DOHH2 (cell line): ENCODE results near the gene KDF1.

ENCODE experiments used
- H3F3A ChIP-seq: fragments of 200-600 bp; sonication (generic), shearing (Covaris generic); 2 replicates; pipeline ENCODE4 v1.6.0; 2016; ENCODE audit warnings: antibody characterized with exemption, mild to moderate bottlenecking; ENCODE audit not compliant: control insufficient read depth, insufficient read depth
- H3K27ac ChIP-seq: fragments of 200-600 bp; sonication (generic); 2 replicates; pipeline ENCODE4 v1.5.1; 2014; ENCODE audit warnings: low read depth, mild to moderate bottlenecking, low read length, moderate library complexity
- H3K27me3 ChIP-seq: fragments of 200-600 bp; sonication (generic); 2 replicates; pipeline ENCODE4 v1.6.1; 2014; ENCODE audit warnings: mild to moderate bottlenecking, low read length, mixed read lengths; ENCODE audit not compliant: control insufficient read depth
- H3K36me3 ChIP-seq: fragments of 200-600 bp; sonication (generic); 2 replicates; pipeline ENCODE4 v1.6.1; 2014; ENCODE audit warnings: mild to moderate bottlenecking, low read length, moderate library complexity, mixed read lengths; ENCODE audit not compliant: control insufficient read depth
- H3K4me1 ChIP-seq: fragments of 200-600 bp; sonication (generic); 2 replicates; pipeline ENCODE4 v1.6.1; 2014; ENCODE audit warnings: mild to moderate bottlenecking, low read length, mixed read lengths; ENCODE audit not compliant: control insufficient read depth
- H3K4me2 ChIP-seq: fragments of 200-600 bp; sonication (generic); 2 replicates; pipeline ENCODE4 v1.6.0; 2014; ENCODE audit warnings: mild to moderate bottlenecking, low read length, moderate library complexity
- H3K4me3 ChIP-seq: fragments of 200-600 bp; sonication (generic); 2 replicates; pipeline ENCODE4 v1.5.1; 2014; ENCODE audit warnings: mild to moderate bottlenecking, low read length, mixed read lengths
- H3K79me2 ChIP-seq: fragments of 200-600 bp; sonication (generic); 2 replicates; pipeline ENCODE4 v1.6.1; 2014; ENCODE audit warnings: mild to moderate bottlenecking, low read length, mixed read lengths; ENCODE audit not compliant: control insufficient read depth
- H3K9me2 ChIP-seq: fragments of 200-600 bp; sonication (generic); replicated peaks from 2 replicates; pipeline ENCODE4 v1.6.1; 2014; ENCODE audit warnings: mild to moderate bottlenecking, low read length, mixed read lengths; ENCODE audit not compliant: control insufficient read depth
- H3K9me3 ChIP-seq: fragments of 200-600 bp; sonication (generic); 2 replicates; pipeline ENCODE4 v1.6.1; 2014; ENCODE audit warnings: antibody characterized with exemption, low read length, mixed read lengths; ENCODE audit not compliant: control insufficient read depth, insufficient read depth
- H4K20me1 ChIP-seq: fragments of 200-600 bp; sonication (generic); 2 replicates; pipeline ENCODE4 v1.6.0; 2014; ENCODE audit warnings: low read depth, mild to moderate bottlenecking, antibody characterized with exemption, low read length, moderate library complexity; ENCODE audit not compliant: control insufficient read depth, insufficient read depth
- EZH2phosphoT487 ChIP-seq: fragments of 200-600 bp; sonication (generic); IDR thresholded peaks from 2 replicates; pipeline ENCODE4 v1.6.1; 2017; ENCODE audit warnings: borderline replicate concordance, mild to moderate bottlenecking, antibody characterized with exemption, low read length, moderate library complexity, mixed read lengths
- TF ChIP-seq, protein P1 (sequence below): fragments of 200-600 bp; sonication (generic); IDR thresholded peaks from one replicate; pipeline ENCODE4 v1.5.1; 2014; ENCODE audit warnings: antibody characterized with exemption, mild to moderate bottlenecking, low read depth, low read length; ENCODE audit not compliant: poor library complexity, severe bottlenecking

The KDF1 gene

GRCh38 chr1:26971590-26971989 lies 11.3 kb upstream of the KDF1 start:
- H3F3A ChIP-seq = no peaks in the 10 kb centered on the region

DNA sequence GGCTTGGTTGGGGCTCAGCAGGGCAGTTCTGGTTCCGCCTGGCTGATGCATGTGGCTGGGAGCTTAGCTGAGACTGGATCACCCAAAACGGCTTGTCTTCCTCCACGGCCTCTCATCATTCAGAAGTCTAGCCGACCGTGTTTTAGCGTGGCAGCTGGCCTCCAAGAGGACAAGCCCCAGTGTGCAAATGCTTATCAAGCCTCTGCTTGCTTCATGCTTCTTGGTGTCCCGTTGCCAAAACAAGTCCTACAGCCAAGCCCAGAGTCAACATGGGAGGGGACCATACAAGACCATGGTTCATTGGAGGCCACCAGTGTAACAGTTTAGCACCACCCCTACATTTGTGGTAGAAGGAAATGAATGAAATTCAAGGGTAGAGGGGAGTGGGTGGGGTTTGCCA lies 10.5 kb upstream of the KDF1 start:
- Histone ChIP-seq H3K9me3 (no peaks in the 10 kb centered on the region), H3K4me3 (no peak overlapping the region), H3K36me3 (no peaks in the 10 kb centered on the region), H3K27me3 (peaks cover 20% of the 10 kb centered on the region), H4K20me1 (no peaks in the 10 kb centered on the region), H3K9me2 (no peaks in the 10 kb centered on the region), H3K4me1 (no peaks in the 10 kb centered on the region), H3F3A (no peaks in the 10 kb centered on the region), H3K27ac (no peak overlapping the region), H3K4me2 (no peak overlapping the region), H3K79me2 (no peaks in the 10 kb centered on the region)
- TF ChIP-seq EZH2phosphoT487 = no peak
- TF ChIP-seq, protein P1, sequence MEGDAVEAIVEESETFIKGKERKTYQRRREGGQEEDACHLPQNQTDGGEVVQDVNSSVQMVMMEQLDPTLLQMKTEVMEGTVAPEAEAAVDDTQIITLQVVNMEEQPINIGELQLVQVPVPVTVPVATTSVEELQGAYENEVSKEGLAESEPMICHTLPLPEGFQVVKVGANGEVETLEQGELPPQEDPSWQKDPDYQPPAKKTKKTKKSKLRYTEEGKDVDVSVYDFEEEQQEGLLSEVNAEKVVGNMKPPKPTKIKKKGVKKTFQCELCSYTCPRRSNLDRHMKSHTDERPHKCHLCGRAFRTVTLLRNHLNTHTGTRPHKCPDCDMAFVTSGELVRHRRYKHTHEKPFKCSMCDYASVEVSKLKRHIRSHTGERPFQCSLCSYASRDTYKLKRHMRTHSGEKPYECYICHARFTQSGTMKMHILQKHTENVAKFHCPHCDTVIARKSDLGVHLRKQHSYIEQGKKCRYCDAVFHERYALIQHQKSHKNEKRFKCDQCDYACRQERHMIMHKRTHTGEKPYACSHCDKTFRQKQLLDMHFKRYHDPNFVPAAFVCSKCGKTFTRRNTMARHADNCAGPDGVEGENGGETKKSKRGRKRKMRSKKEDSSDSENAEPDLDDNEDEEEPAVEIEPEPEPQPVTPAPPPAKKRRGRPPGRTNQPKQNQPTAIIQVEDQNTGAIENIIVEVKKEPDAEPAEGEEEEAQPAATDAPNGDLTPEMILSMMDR = no peak

More at GRCh38 chr1:26971590-26971989, 11.3 kb upstream of the KDF1 start:
- H3K79me2 ChIP-seq = no peaks in the 10 kb centered on the region
- H3K9me2 ChIP-seq = no peaks in the 10 kb centered on the region
- no peaks in the 10 kb centered on the region for H3K9me3 ChIP-seq
- H3K36me3 ChIP-seq = no peaks in the 10 kb centered on the region
- no peak overlapping the region for H3K27ac ChIP-seq
- TF ChIP-seq, protein P1 = no peak
- TF ChIP-seq EZH2phosphoT487 = no peak
- no peaks in the 10 kb centered on the region for H3K4me1 ChIP-seq
- H3K27me3 ChIP-seq = peaks cover 20% of the 10 kb centered on the region
- no peak overlapping the region for H3K4me3 ChIP-seq
- H3K4me2 ChIP-seq = no peak overlapping the region
- H4K20me1 ChIP-seq = no peaks in the 10 kb centered on the region

GRCh38 chr1:26965628-26966027 lies 5.4 kb upstream of the KDF1 start:
- Histone ChIP-seq H3K4me2 (no peak overlapping the region), H3K4me3 (no peak overlapping the region), H3K4me1 (peaks cover 1% of the 10 kb centered on the region), H3K79me2 (no peaks in the 10 kb centered on the region), H4K20me1 (no peaks in the 10 kb centered on the region), H3K27ac (no peak overlapping the region), H3K27me3 (peaks cover 14% of the 10 kb centered on the region), H3K9me3 (no peaks in the 10 kb centered on the region), H3F3A (peaks cover 13% of the 10 kb centered on the region), H3K36me3 (no peaks in the 10 kb centered on the region), H3K9me2 (no peaks in the 10 kb centered on the region)
- TF ChIP-seq, protein P1 = no peak
- TF ChIP-seq EZH2phosphoT487 = no peak

GRCh38 chr1:26965213-26965612 lies 4.9 kb upstream of the KDF1 start:
- Histone ChIP-seq H3K9me2 (no peaks in the 10 kb centered on the region), H3K4me2 (no peak overlapping the region), H3K36me3 (no peaks in the 10 kb centered on the region), H3K9me3 (no peaks in the 10 kb centered on the region), H4K20me1 (no peaks in the 10 kb centered on the region), H3K4me3 (no peak overlapping the region), H3K27me3 (peaks cover 18% of the 10 kb centered on the region), H3F3A (peaks cover 15% of the 10 kb centered on the region), H3K79me2 (no peaks in the 10 kb centered on the region), H3K27ac (no peak overlapping the region), H3K4me1 (peaks cover 5% of the 10 kb centered on the region)
- TF ChIP-seq EZH2phosphoT487 = no peak
- TF ChIP-seq, protein P1 = no peak
